IMR-90 (cell line): ENCODE data around the gene GNL1.

Experiments used
- BHLHE40 ChIP-seq: fragments of 150-350 bp; IDR thresholded peaks from 2 replicates; pipeline ENCODE4 v1.6.1; 2016; ENCODE audit warnings: mild to moderate bottlenecking, low read depth, low read length
- CEBPB ChIP-seq: IDR thresholded peaks from 2 replicates; pipeline ENCODE4 v1.6.1; 2012; ENCODE audit warnings: low read depth, low read length, improper control_type of control experiment
- CTCF ChIP-seq: conservative IDR thresholded peaks from 2 replicates; pipeline ENCODE4 v1.5.1; 2012; ENCODE audit warnings: mild to moderate bottlenecking, low read depth, low read length, improper control_type of control experiment
- ELK1 ChIP-seq: fragments of 150-350 bp; IDR thresholded peaks from 2 replicates; pipeline ENCODE4 v1.6.1; 2016; ENCODE audit warnings: low read depth, mild to moderate bottlenecking, low read length, moderate library complexity, borderline replicate concordance
- FOS ChIP-seq: fragments of 150-350 bp; IDR thresholded peaks from 2 replicates; pipeline ENCODE4 v1.6.1; 2016; ENCODE audit warnings: low read depth, low read length
- MAZ ChIP-seq: IDR thresholded peaks from 2 replicates; pipeline ENCODE4 v1.6.1; 2012; ENCODE audit warnings: low read depth, mild to moderate bottlenecking, low read length, improper control_type of control experiment, moderate library complexity, borderline replicate concordance
- MXI1 ChIP-seq: IDR thresholded peaks from 2 replicates; pipeline ENCODE4 v1.6.1; 2012; ENCODE audit warnings: low read depth, mild to moderate bottlenecking, low read length, moderate library complexity, borderline replicate concordance
- NFE2L2 ChIP-seq: fragments of 150-350 bp; IDR thresholded peaks from 2 replicates; pipeline ENCODE4 v1.6.1; 2016; ENCODE audit warnings: low read depth, mild to moderate bottlenecking, low read length
- POLR2A ChIP-seq: IDR thresholded peaks from 2 replicates; pipeline ENCODE4 v1.6.1; 2012; ENCODE audit warnings: mild to moderate bottlenecking, low read depth, low read length
- RCOR1 ChIP-seq: IDR thresholded peaks from 2 replicates; pipeline ENCODE4 v1.6.1; 2012; ENCODE audit warnings: mild to moderate bottlenecking, low read length, improper control_type of control experiment; ENCODE audit not compliant: insufficient replicate concordance
- RFX5 ChIP-seq: IDR thresholded peaks from 2 replicates; pipeline ENCODE4 v1.8.0; 2012; ENCODE audit warnings: low read depth, mild to moderate bottlenecking, low read length, moderate library complexity
- SMC3 ChIP-seq: fragments of 150-350 bp; IDR thresholded peaks from 2 replicates; pipeline ENCODE4 v1.6.1; 2016; ENCODE audit warnings: low read depth, mild to moderate bottlenecking, antibody characterized with exemption, low read length, moderate library complexity
- USF2 ChIP-seq: fragments of 150-350 bp; IDR thresholded peaks from 2 replicates; pipeline ENCODE4 v1.6.1; 2017; ENCODE audit warnings: mild to moderate bottlenecking, antibody characterized with exemption, low read length, low read depth

- TF ChIP-seq CTCF (no peak), NFE2L2 (no peak), RFX5 (no peak), POLR2A (no peak), BHLHE40 (no peak), MXI1 (no peak), ELK1 (no peak), SMC3 (no peak), USF2 (no peak), CEBPB (no peak), RCOR1 (no peak), MAZ (no peak), FOS (no peak)
Observed at GRCh38 chr6:30495993-30496392, 60.3 kb downstream of the GNL1 start.
